HCT116 (cell line): ENCODE results near the gene STK24. TPM values are rescaled to one million over a fixed set of nuclear protein-coding genes. Genes with fewer than 3 reads are reported as not detected.

ENCODE experiments used
- ATAC-seq: fragments of 200-7000 bp; cut with Tn5 transposase; 2 replicates; pipeline ENCODE4 v1.9.1; 2020; ENCODE audit warnings: mild to moderate bottlenecking, moderate library complexity
- BruUV-seq: library from RNA; stranded (reverse); fragments of 400-500 nt; replicated peaks from 2 replicates; lab custom pipeline; 2021; lab: Mats Ljungman, UMichigan
- CTCF ChIA-PET: fragments of 300-600 bp; sonication (Branson Sonifier 250); formaldehyde crosslinking; loops from one replicate; lab custom pipeline; 2021; ENCODE audit warnings: antibody characterized with exemption; lab: Charles Lee
- POLR2A ChIA-PET: fragments of 300-600, 350-600 bp; sonication (Branson Sonifier 250); formaldehyde crosslinking; loops from one replicate; lab custom pipeline; 2021; ENCODE audit warnings: antibody characterized with exemption; lab: Charles Lee
- RAD21 ChIA-PET, 2 experiments: fragments of 300-600 bp; sonication (Branson Sonifier 250); formaldehyde crosslinking; loops; one replicate each; lab custom pipeline; 2023; ENCODE audit warnings: low total read pairs in 2 of 2; ENCODE audit not compliant: uncharacterized antibody in 2 of 2, unreplicated experiment in 2 of 2, low non-redundant PET in 1 of 2; lab: Charles Lee
- DNase-seq: peaks from one replicate; pipeline ENCODE4 v3.0.0-alpha.2; 2010; ENCODE audit warnings: low read depth, low spot score
- H2AFZ ChIP-seq: fragments of 200-600 bp; shearing (Covaris generic), sonication (generic); 2 replicates; pipeline ENCODE4 v1.6.1; 2017; ENCODE audit warnings: low read depth, mixed run types, mixed read lengths, antibody characterized with exemption, low read length; ENCODE audit not compliant: poor library complexity, severe bottlenecking
- H3K27ac ChIP-seq: 2 replicates; pipeline ENCODE4 v1.5.1; 2012; ENCODE audit warnings: low read depth, low read length
- H3K27me3 ChIP-seq: fragments of 200-600 bp; sonication (generic); 2 replicates; pipeline ENCODE4 v1.6.1; 2016; ENCODE audit warnings: mixed run types, low read length, mixed read lengths; ENCODE audit not compliant: insufficient read depth
- H3K36me3 ChIP-seq, 2 experiments: fragments of 200-500 bp in 1 of 2; fragments of 200-600 bp in 1 of 2; sonication (Bioruptor generic) in 1 of 2; sonication (generic) in 1 of 2; 2 replicates each; pipeline versions ENCODE4 v1.5.1 to v1.6.1; 2014 to 2016; ENCODE audit warnings: low read length in 2 of 2, inconsistent platforms in 1 of 2, mixed read lengths in 1 of 2, mixed run types in 1 of 2; ENCODE audit not compliant: insufficient read depth in 2 of 2, control insufficient read depth in 1 of 2
- H3K4me1 ChIP-seq, 2 experiments: fragments of 200-600 bp in 1 of 2; sonication (generic) in 1 of 2; 2 replicates each; pipeline versions ENCODE4 v1.5.1 to v1.6.1; 2012 to 2017; ENCODE audit warnings: low read length in 2 of 2, inconsistent platforms in 1 of 2, mild to moderate bottlenecking in 1 of 2, mixed read lengths in 1 of 2, mixed run types in 1 of 2, moderate library complexity in 1 of 2; ENCODE audit not compliant: insufficient read depth in 2 of 2, control insufficient read depth in 1 of 2
- H3K4me2 ChIP-seq: fragments of 200-600 bp; sonication (generic); 2 replicates; pipeline ENCODE4 v1.6.1; 2017; ENCODE audit warnings: mixed run types, low read length, mixed read lengths
- H3K4me3 ChIP-seq, 2 experiments: fragments of 200-600 bp in 1 of 2; sonication (generic) in 1 of 2; replicated peaks in 1 of 2; 2 replicates each; pipeline ENCODE4 v1.5.1; 2011 to 2016; ENCODE audit warnings: low read length in 2 of 2, control low read depth in 1 of 2, low read depth in 1 of 2, mild to moderate bottlenecking in 1 of 2, mixed read lengths in 1 of 2, mixed run types in 1 of 2
- H3K79me2 ChIP-seq: fragments of 200-600 bp; sonication (generic); 2 replicates; pipeline ENCODE4 v1.6.1; 2017; ENCODE audit warnings: mild to moderate bottlenecking, mixed run types, low read length, moderate library complexity, mixed read lengths; ENCODE audit not compliant: insufficient read depth
- H3K9ac ChIP-seq: fragments of 200-600 bp; sonication (generic); 2 replicates; pipeline ENCODE4 v1.6.1; 2016; ENCODE audit warnings: low read length, mixed read lengths
- H3K9me2 ChIP-seq: fragments of 200-600 bp; sonication (generic), shearing (Covaris generic); 2 replicates; pipeline ENCODE4 v1.6.1; 2017; ENCODE audit warnings: mixed run types, mild to moderate bottlenecking, moderate library complexity; ENCODE audit not compliant: insufficient read depth
- H3K9me3 ChIP-seq, 2 experiments: fragments of 200-500 bp in 1 of 2; fragments of 200-600 bp in 1 of 2; sonication (Bioruptor generic) in 1 of 2; sonication (generic) in 1 of 2; 2 replicates each; pipeline ENCODE4 v1.6.1; 2014 to 2017; ENCODE audit warnings: low read length in 2 of 2, mixed read lengths in 2 of 2, inconsistent platforms in 1 of 2, low read depth in 1 of 2, mild to moderate bottlenecking in 1 of 2, mixed run types in 1 of 2, moderate library complexity in 1 of 2; ENCODE audit not compliant: control insufficient read depth in 1 of 2, insufficient read depth in 1 of 2
- H4K20me1 ChIP-seq: fragments of 200-600 bp; sonication (generic), shearing (Covaris generic); 2 replicates; pipeline ENCODE4 v1.6.1; 2017; ENCODE audit warnings: mixed run types, mild to moderate bottlenecking, moderate library complexity; ENCODE audit not compliant: insufficient read depth
- CTCF ChIP-seq, 3 experiments: fragments of 200-600 bp in 1 of 3; sonication (generic) in 1 of 3; IDR thresholded peaks in 2 of 3; conservative IDR thresholded peaks in 1 of 3; 2 replicates each; pipeline ENCODE4 v1.5.1; 2012 to 2017; ENCODE audit warnings: low read depth in 2 of 3, low read length in 2 of 3, antibody characterized with exemption in 1 of 3, borderline replicate concordance in 1 of 3, control low read depth in 1 of 3, mild to moderate bottlenecking in 1 of 3, mixed read lengths in 1 of 3, mixed run types in 1 of 3, moderate library complexity in 1 of 3; ENCODE audit not compliant: insufficient read depth in 1 of 3
- EGR1 ChIP-seq: IDR thresholded peaks from 2 replicates; pipeline ENCODE4 v1.6.1; 2012; ENCODE audit warnings: low read depth
- ELF1 ChIP-seq: IDR thresholded peaks from 2 replicates; pipeline ENCODE4 v1.6.1; 2012; ENCODE audit warnings: low read depth, borderline replicate concordance
- FOSL1 ChIP-seq: IDR thresholded peaks from 2 replicates; pipeline ENCODE4 v1.6.1; 2012; ENCODE audit warnings: low read depth
- REST ChIP-seq: IDR thresholded peaks from 2 replicates; pipeline ENCODE4 v1.6.1; 2012; ENCODE audit warnings: low read depth
- YY1 ChIP-seq: IDR thresholded peaks from 2 replicates; pipeline ENCODE4 v1.6.1; 2011; ENCODE audit warnings: low read length, low read depth, moderate library complexity, mild to moderate bottlenecking; ENCODE audit not compliant: insufficient replicate concordance; ENCODE audit errors: extremely low read depth
- ZNF274 ChIP-seq: fragments of 200-500 bp; sonication (Bioruptor generic); IDR thresholded peaks from 2 replicates; pipeline ENCODE4 v1.6.1; 2014; ENCODE audit warnings: mild to moderate bottlenecking, low read depth, low read length, inconsistent platforms
- intact Hi-C: fragments of 100-400 bp; cut with micrococcal nuclease; formaldehyde crosslinking; loops from 2 replicates; pipeline ENCODE4 v1.10.0; 2022
- total RNA-seq: library from RNA; stranded (reverse); gene quantifications from one replicate; pipeline ENCODE4 v1.2.1, GENCODE V29; 2021; ENCODE audit not compliant: unreplicated experiment

The STK24 gene
- total RNA-seq, 1 experiment from 2014 or later: 137 TPM

- ATAC-seq (0 out of 2 replicates have a peak, but pooled peaks have one; percentile 13), DNase-seq (no peak)
- Histone ChIP-seq H3K36me3 (no peaks in the 10 kb centered on the region), H3K9ac (no peak overlapping the region), H3K4me2 (no peak overlapping the region), H3K9me2 (no peaks in the 10 kb centered on the region), H4K20me1 (no peaks in the 10 kb centered on the region), H3K9me3 (no peaks in the 10 kb centered on the region), H3K27ac (no peak overlapping the region), H3K4me3 (no peak overlapping the region), H2AFZ (no peak overlapping the region), H3K27me3 (no peaks in the 10 kb centered on the region), H3K4me1 (peaks cover 9 to 27% of the 10 kb centered on the region in 2 experiments; a peak in 3 of 4 replicates), H3K79me2 (no peaks in the 10 kb centered on the region)
- ChIA-PET CTCF (interaction anchor here (1.4 kb wide), 1 partner anchor 15 kb away, joined by 3 read pairs; no protein-coding TSS in a partner anchor), POLR2A (no interaction called here), RAD21 (no interaction called here)
- BruUV-seq: no TSS peak
- intact Hi-C loops: no loop called here
- 0 out of 2 replicates have a peak, but pooled peaks have one; percentile 7 for TF ChIP-seq FOSL1
- no peak for TF ChIP-seq YY1
- TF ChIP-seq, all 23 proteins: peak for 1
Measured at GRCh38 chr13:98582947-98583346, 6.0 kb upstream of the STK24 start.

GRCh38 chr13:98581971-98582702 lies 5.2 kb upstream of the STK24 start:
- CTCF ChIA-PET: interaction anchor here (1.4 kb wide), 1 partner anchor 16 kb away, joined by 3 read pairs; no protein-coding TSS in a partner anchor
- no peak overlapping the region for H3K4me3 ChIP-seq
- H3K4me2 ChIP-seq: no peak overlapping the region
- no peaks in the 10 kb centered on the region for H3K27me3 ChIP-seq
- no peak overlapping the region for H3K27ac ChIP-seq
- H3K9ac ChIP-seq: no peak overlapping the region
- H4K20me1 ChIP-seq: no peaks in the 10 kb centered on the region
- H2AFZ ChIP-seq: no peak overlapping the region
- no peak for DNase-seq
- TF ChIP-seq EGR1: no peak
- TF ChIP-seq ZNF274: no peak
- TF ChIP-seq ELF1: no peak
- TF ChIP-seq CTCF (IDR thresholded peaks at IDR 0.05 in 2 of 3, conservative IDR thresholded peaks at IDR 0.05 in 1 of 3; ENCODE audit: borderline replicate concordance in 1 of 3, insufficient read depth in 1 of 3, low read depth in 2 of 3, low read length in 2 of 3): no peak
- TF ChIP-seq REST: no peak
- H3K9me3 ChIP-seq: no peaks in the 10 kb centered on the region
- ATAC-seq: no peak
- no peaks in the 10 kb centered on the region for H3K36me3 ChIP-seq
- no TSS peak for BruUV-seq
- RAD21 ChIA-PET: interaction anchor here in 1 of 2 experiments (0.5 kb wide), 1 partner anchor 118 kb away, joined by 3 read pairs; no protein-coding TSS in a partner anchor
- POLR2A ChIA-PET: no interaction called here
- no peaks in the 10 kb centered on the region for H3K79me2 ChIP-seq
- H3K9me2 ChIP-seq: no peaks in the 10 kb centered on the region
- intact Hi-C loops: no loop called here
- peaks cover 9 to 33% of the 10 kb centered on the region in 2 experiments; a peak in 3 of 4 replicates for H3K4me1 ChIP-seq
